ENCODE measurements around the gene PKN3. TPM values are rescaled to one million over a fixed set of nuclear protein-coding genes. Genes with fewer than 3 reads are reported as not detected.

The PKN3 gene
- polyA plus RNA-seq, 1 donor (not counting 4 experiments of a cell fraction or from before 2014, with no cell fraction given) = 1.3 TPM

- Histone ChIP-seq H4K20me1 (ENCODE audit: control insufficient read depth, extremely low read depth, insufficient read depth, low read length) (no peaks in the 10 kb centered on the region), H3K4me2 (ENCODE audit: control insufficient read depth, extremely low read depth, insufficient read depth, low read depth, low read length) (no peak overlapping the region), H3K9me3 (ENCODE audit: control insufficient read depth, low read depth, low read length) (no peaks in the 10 kb centered on the region), H3K79me2 (ENCODE audit: control insufficient read depth, insufficient read depth, low read length) (no peaks in the 10 kb centered on the region), H3K9me1 (ENCODE audit: control insufficient read depth, extremely low read depth, insufficient read depth, low read length) (no peaks in the 10 kb centered on the region), H3K4me3 (ENCODE audit: control insufficient read depth in 2 of 3, extremely low read depth in 1 of 3, insufficient read depth in 2 of 3, low read depth in 1 of 3, low read length in 3 of 3) (no peak overlapping the region), H3K4me1 (ENCODE audit: control insufficient read depth, extremely low read depth, insufficient read depth, low read length) (no peaks in the 10 kb centered on the region), H3K9ac (ENCODE audit: control insufficient read depth, extremely low read depth, insufficient read depth, low read length) (no peak overlapping the region), H3K36me3 (ENCODE audit: control insufficient read depth in 2 of 2, extremely low read depth in 1 of 2, insufficient read depth in 2 of 2, low read length in 2 of 2) (peaks cover 0 to 7% of the 10 kb centered on the region in 2 experiments), H2AFZ (ENCODE audit: control insufficient read depth, low read length) (no peak overlapping the region), H3K27ac (ENCODE audit: control insufficient read depth, insufficient read depth, low read length) (no peak overlapping the region), H3K27me3 (ENCODE audit: control insufficient read depth, extremely low read depth, insufficient read depth, low read length) (no peaks in the 10 kb centered on the region)
- no peak for DNase-seq (ENCODE audit: low read depth, low spot score)
- dilution Hi-C loops (cut with MboI; ENCODE audit: extremely low pct_ligation_motif_present, low sequenced_read_pairs) = no loop called here
- TF ChIP-seq CTCF (optimal IDR thresholded peaks at IDR 0.05 in 1 of 3, IDR thresholded peaks at IDR 0.05 in 1 of 3, conservative IDR thresholded peaks at IDR 0.05 in 1 of 3; ENCODE audit: extremely low read depth in 1 of 3, insufficient read depth in 2 of 3, low read length in 3 of 3) = no peak
- TF ChIP-seq EZH2 (IDR thresholded peaks at IDR 0.05; ENCODE audit: low read length) = no peak
- no peak for FAIRE-seq
Measured at GRCh38 chr9:128729766-128730517, 27.6 kb downstream of the PKN3 start.

GRCh38 chr9:128731093-128731492, 28.8 kb downstream of the PKN3 start:
- no peak overlapping the region for H3K4me2 ChIP-seq (ENCODE audit: control insufficient read depth, extremely low read depth, insufficient read depth, low read depth, low read length)
- H4K20me1 ChIP-seq (ENCODE audit: control insufficient read depth, extremely low read depth, insufficient read depth, low read length) = no peaks in the 10 kb centered on the region
- no peak overlapping the region for H3K4me3 ChIP-seq (ENCODE audit: control insufficient read depth in 2 of 3, extremely low read depth in 1 of 3, insufficient read depth in 2 of 3, low read depth in 1 of 3, low read length in 3 of 3)
- no peaks in the 10 kb centered on the region for H3K4me1 ChIP-seq (ENCODE audit: control insufficient read depth, extremely low read depth, insufficient read depth, low read length)
- no peak overlapping the region for H3K27ac ChIP-seq (ENCODE audit: control insufficient read depth, insufficient read depth, low read length)
- no peaks in the 10 kb centered on the region for H3K9me1 ChIP-seq (ENCODE audit: control insufficient read depth, extremely low read depth, insufficient read depth, low read length)
- FAIRE-seq (no peak), DNase-seq (ENCODE audit: low read depth, low spot score) (no peak)
- no peaks in the 10 kb centered on the region for H3K9me3 ChIP-seq (ENCODE audit: control insufficient read depth, low read depth, low read length)
- H3K79me2 ChIP-seq (ENCODE audit: control insufficient read depth, insufficient read depth, low read length) = no peaks in the 10 kb centered on the region
- no peak for TF ChIP-seq CTCF (optimal IDR thresholded peaks at IDR 0.05 in 1 of 3, IDR thresholded peaks at IDR 0.05 in 1 of 3, conservative IDR thresholded peaks at IDR 0.05 in 1 of 3; ENCODE audit: extremely low read depth in 1 of 3, insufficient read depth in 2 of 3, low read length in 3 of 3)
- no peaks in the 10 kb centered on the region for H3K27me3 ChIP-seq (ENCODE audit: control insufficient read depth, extremely low read depth, insufficient read depth, low read length)
- no peak overlapping the region for H3K9ac ChIP-seq (ENCODE audit: control insufficient read depth, extremely low read depth, insufficient read depth, low read length)
- no peak overlapping the region for H2AFZ ChIP-seq (ENCODE audit: control insufficient read depth, low read length)
- dilution Hi-C loops (cut with MboI; ENCODE audit: extremely low pct_ligation_motif_present, low sequenced_read_pairs) = no loop called here
- peaks cover 0 to 8% of the 10 kb centered on the region in 2 experiments for H3K36me3 ChIP-seq (ENCODE audit: control insufficient read depth in 2 of 2, extremely low read depth in 1 of 2, insufficient read depth in 2 of 2, low read length in 2 of 2)
